ENCODE measurements around the gene TASOR2. TPM values are rescaled to one million over a fixed set of nuclear protein-coding genes. Genes with fewer than 3 reads are reported as not detected.

The TASOR2 gene
- total RNA-seq, 1 donor from 2014 or later: 54.3 TPM

DNA sequence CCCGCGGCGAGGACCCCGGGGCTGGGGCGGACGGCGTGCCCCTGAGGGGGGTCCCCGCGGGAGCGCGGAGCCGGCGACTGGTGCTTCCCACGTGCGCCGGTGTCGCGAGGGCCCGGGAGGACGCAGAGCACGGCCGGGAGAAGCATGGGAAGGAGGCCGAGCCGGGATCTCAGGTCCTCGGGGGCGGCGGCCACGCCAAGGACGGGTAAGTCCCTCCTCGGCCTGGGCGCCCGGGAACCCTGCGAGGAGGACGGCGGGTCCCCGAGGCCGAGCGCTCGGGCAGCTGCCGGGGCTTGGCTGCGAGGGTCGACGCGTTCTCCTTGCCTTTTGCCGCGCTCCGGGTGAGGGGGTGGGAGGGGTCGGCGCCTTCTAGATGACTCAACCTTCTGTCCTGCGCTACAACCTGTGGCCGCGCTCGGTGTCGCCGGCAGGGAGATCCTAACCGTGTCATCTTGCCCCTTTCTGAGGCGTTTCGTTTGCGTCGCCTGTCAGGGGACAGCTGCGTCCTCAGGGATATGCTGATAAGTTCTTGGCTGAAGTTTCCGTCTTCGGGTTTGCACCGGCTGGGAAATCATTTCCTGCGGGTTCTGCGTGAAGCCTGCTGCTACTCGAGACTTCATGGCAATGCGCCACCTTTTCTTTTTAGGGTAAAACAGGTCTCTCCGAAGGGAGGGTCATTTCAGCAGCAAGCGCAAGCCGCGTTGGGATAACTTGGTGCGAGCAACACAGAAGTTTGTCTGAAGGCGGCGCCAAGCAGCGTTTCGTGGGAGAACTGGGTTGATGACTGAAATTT is 529 bp downstream of the TASOR2 start:
- H3K27ac ChIP-seq (ENCODE audit: low read depth, low read length): peak overlapping the region; percentile 87
- peak overlapping the region; percentile 88 to 92 (median 91) for H3K4me3 ChIP-seq (ENCODE audit: low read length in 3 of 3)
- H3K9me3 ChIP-seq (ENCODE audit: control insufficient read depth in 3 of 3, low read length in 3 of 3): no peaks in the 10 kb centered on the region
- no peaks in the 10 kb centered on the region for H3K36me3 ChIP-seq (ENCODE audit: control insufficient read depth in 3 of 3, insufficient read depth in 3 of 3, low read length in 3 of 3)
- no peaks in the 10 kb centered on the region for H3K27me3 ChIP-seq (ENCODE audit: control insufficient read depth in 3 of 3, insufficient read depth in 3 of 3, low read length in 3 of 3)
- H3K4me1 ChIP-seq (ENCODE audit: control insufficient read depth in 3 of 3, insufficient read depth in 3 of 3, low read length in 3 of 3): peaks cover 13 to 17% (median 14%) of the 10 kb centered on the region in 3 donors
- peak overlapping the region; percentile 85 to 87 (median 85) for H3K9ac ChIP-seq (ENCODE audit: low read depth in 1 of 3, low read length in 3 of 3)

DNA sequence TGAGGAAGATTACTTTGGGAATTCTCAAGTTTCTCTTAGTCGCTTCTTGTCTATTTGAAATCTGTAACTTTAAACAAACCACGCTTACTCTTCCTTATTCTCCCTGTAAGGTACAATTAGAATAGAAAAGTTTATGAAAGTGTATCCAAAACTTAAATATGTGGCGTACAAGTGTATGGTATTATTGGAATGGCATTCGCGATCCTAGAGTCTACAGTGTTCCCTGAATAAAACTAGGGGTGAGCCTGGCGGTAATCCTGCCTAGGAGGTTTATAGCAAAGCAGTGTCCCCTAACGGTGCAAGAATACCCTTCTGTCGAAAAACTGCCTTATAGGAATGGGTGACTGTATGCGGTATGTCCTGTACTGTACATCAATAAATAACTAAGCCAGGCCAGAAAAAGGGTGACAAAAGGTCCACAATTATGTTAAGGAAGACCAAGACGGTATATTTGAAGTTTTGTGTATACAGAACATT is 1.2 kb downstream of the TASOR2 start:
- H3K27ac ChIP-seq (ENCODE audit: low read depth, low read length): peak overlapping the region; percentile 87
- no peaks in the 10 kb centered on the region for H3K27me3 ChIP-seq (ENCODE audit: control insufficient read depth in 3 of 3, insufficient read depth in 3 of 3, low read length in 3 of 3)
- H3K9ac ChIP-seq (ENCODE audit: low read depth in 1 of 3, low read length in 3 of 3): peak overlapping the region; percentile 85 to 87 (median 85)
- H3K36me3 ChIP-seq (ENCODE audit: control insufficient read depth in 3 of 3, insufficient read depth in 3 of 3, low read length in 3 of 3): no peaks in the 10 kb centered on the region
- H3K4me1 ChIP-seq (ENCODE audit: control insufficient read depth in 3 of 3, insufficient read depth in 3 of 3, low read length in 3 of 3): peaks cover 13 to 17% (median 14%) of the 10 kb centered on the region in 3 donors
- H3K9me3 ChIP-seq (ENCODE audit: control insufficient read depth in 3 of 3, low read length in 3 of 3): no peaks in the 10 kb centered on the region
- peak overlapping the region; percentile 88 to 92 (median 91) for H3K4me3 ChIP-seq (ENCODE audit: low read length in 3 of 3)

DNA sequence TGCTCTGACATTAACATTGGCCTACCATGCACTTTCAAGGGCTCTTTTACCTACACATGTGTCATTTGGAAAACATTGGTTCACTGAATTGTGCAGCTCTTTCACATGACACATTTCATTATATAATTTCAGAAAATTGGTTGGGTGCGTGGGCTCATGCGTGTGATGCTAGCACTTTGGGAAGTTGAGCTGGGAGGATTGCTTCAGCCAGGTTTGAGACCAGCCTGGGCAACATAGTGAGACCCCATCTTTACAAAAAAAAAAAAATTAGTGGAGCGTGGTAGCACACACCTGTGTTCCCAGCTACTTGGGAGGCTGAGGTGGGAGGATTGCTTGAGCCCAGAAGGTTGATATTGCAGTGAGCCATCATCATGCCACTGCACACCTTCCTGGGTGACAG is 3.9 kb downstream of the TASOR2 start:
- no peaks in the 10 kb centered on the region for H3K9me3 ChIP-seq (ENCODE audit: control insufficient read depth in 3 of 3, low read length in 3 of 3)
- H3K27ac ChIP-seq (ENCODE audit: low read depth, low read length): no peak overlapping the region
- H3K4me1 ChIP-seq (ENCODE audit: control insufficient read depth in 3 of 3, insufficient read depth in 3 of 3, low read length in 3 of 3): peaks cover 13 to 26% (median 23%) of the 10 kb centered on the region in 3 donors
- no peaks in the 10 kb centered on the region for H3K27me3 ChIP-seq (ENCODE audit: control insufficient read depth in 3 of 3, insufficient read depth in 3 of 3, low read length in 3 of 3)
- no peaks in the 10 kb centered on the region for H3K36me3 ChIP-seq (ENCODE audit: control insufficient read depth in 3 of 3, insufficient read depth in 3 of 3, low read length in 3 of 3)
- H3K9ac ChIP-seq (ENCODE audit: low read depth in 1 of 3, low read length in 3 of 3): no peak overlapping the region
- no peak overlapping the region for H3K4me3 ChIP-seq (ENCODE audit: low read length in 3 of 3)

- peaks cover 2 to 12% (median 9%) of the 10 kb centered on the region in 3 donors for H3K4me1 ChIP-seq (ENCODE audit: control insufficient read depth in 3 of 3, insufficient read depth in 3 of 3, low read length in 3 of 3)
- H3K9me3 ChIP-seq (ENCODE audit: control insufficient read depth in 3 of 3, low read length in 3 of 3): no peaks in the 10 kb centered on the region
- no peaks in the 10 kb centered on the region for H3K27me3 ChIP-seq (ENCODE audit: control insufficient read depth in 3 of 3, insufficient read depth in 3 of 3, low read length in 3 of 3)
- H3K27ac ChIP-seq (ENCODE audit: low read depth, low read length): no peak overlapping the region
- no peaks in the 10 kb centered on the region for H3K36me3 ChIP-seq (ENCODE audit: control insufficient read depth in 3 of 3, insufficient read depth in 3 of 3, low read length in 3 of 3)
- no peak overlapping the region for H3K4me3 ChIP-seq (ENCODE audit: low read length in 3 of 3)
- H3K9ac ChIP-seq (ENCODE audit: low read depth in 1 of 3, low read length in 3 of 3): no peak overlapping the region
Measured at GRCh38 chr10:5691786-5692185, 7.1 kb downstream of the TASOR2 start.

DNA sequence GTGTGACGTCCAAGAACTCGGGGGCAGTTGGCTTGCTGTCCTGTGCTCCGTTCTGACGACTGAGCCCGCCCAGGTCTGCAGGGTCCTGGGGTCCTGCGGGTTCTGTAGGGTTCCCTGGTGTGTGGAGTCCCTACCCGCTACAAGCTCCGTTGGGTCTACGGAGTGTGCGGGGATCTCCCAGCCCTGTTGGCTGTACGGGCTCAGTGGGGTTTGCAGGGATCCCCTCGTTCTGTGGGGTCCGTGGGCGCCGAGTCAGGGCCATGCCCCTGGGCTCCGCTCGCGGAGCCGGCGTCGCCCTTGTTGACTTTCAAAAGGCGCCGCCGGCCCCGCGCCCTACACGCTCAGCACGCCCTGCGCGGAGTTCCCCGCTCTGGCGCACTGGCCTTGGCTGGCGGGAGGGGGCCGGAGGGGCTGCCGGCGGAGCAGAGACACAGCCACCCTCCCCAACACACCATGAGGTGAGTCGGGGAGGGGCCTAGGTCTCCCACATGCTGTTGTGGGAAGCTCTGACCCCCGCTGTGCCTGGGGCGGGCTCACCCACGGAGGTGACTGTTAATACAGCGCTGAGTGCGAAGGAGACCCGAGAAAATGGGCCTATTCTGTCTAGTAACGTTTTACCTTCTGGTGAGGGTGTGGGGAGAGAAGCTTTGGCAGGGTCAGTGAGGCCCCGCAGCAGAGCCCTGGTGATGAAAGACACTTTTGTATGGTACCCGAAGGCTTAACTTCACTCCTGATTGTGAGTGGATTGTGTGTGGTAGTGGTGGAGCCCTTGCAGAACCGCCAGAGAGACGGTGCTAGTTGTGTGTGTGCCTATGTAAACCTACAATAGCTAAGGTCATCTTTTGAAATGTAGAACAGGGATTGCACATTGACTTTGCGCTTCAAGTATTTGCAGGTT is 8.1 kb downstream of the TASOR2 start:
- peak overlapping the region; percentile 49 to 72 (median 61) for H3K4me3 ChIP-seq (ENCODE audit: low read length in 3 of 3)
- peaks cover 2 to 12% (median 9%) of the 10 kb centered on the region in 3 donors for H3K4me1 ChIP-seq (ENCODE audit: control insufficient read depth in 3 of 3, insufficient read depth in 3 of 3, low read length in 3 of 3)
- H3K9me3 ChIP-seq (ENCODE audit: control insufficient read depth in 3 of 3, low read length in 3 of 3): no peaks in the 10 kb centered on the region
- no peak overlapping the region for H3K27ac ChIP-seq (ENCODE audit: low read depth, low read length)
- no peaks in the 10 kb centered on the region for H3K36me3 ChIP-seq (ENCODE audit: control insufficient read depth in 3 of 3, insufficient read depth in 3 of 3, low read length in 3 of 3)
- peak overlapping the region; percentile 47 to 61 (median 51) for H3K9ac ChIP-seq (ENCODE audit: low read depth in 1 of 3, low read length in 3 of 3)
- no peaks in the 10 kb centered on the region for H3K27me3 ChIP-seq (ENCODE audit: control insufficient read depth in 3 of 3, insufficient read depth in 3 of 3, low read length in 3 of 3)

DNA sequence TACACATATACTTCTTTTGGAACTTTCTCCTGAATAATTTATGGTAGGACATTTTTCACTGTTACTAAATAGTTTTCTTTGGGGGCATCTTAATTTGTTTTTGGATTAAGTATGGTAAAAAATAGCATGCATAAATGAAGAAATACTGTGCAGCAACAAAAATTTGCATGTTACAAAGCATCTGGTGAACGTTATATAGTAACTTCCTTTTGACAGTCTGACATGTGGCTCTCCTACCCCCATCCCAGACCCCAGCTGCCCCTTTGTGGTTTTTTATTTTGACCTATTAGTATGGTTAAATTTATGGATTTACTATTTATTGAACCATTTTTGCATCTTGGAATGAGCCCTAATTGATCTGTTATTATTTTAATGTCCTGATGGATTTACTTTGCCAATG is 9.9 kb downstream of the TASOR2 start:
- Histone ChIP-seq H3K9me3 (ENCODE audit: control insufficient read depth in 3 of 3, low read length in 3 of 3) (no peaks in the 10 kb centered on the region), H3K4me3 (ENCODE audit: low read length in 3 of 3) (no peak overlapping the region), H3K27me3 (ENCODE audit: control insufficient read depth in 3 of 3, insufficient read depth in 3 of 3, low read length in 3 of 3) (no peaks in the 10 kb centered on the region), H3K4me1 (ENCODE audit: control insufficient read depth in 3 of 3, insufficient read depth in 3 of 3, low read length in 3 of 3) (peaks cover 3 to 12% (median 9%) of the 10 kb centered on the region in 3 donors), H3K9ac (ENCODE audit: low read depth in 1 of 3, low read length in 3 of 3) (no peak overlapping the region), H3K36me3 (ENCODE audit: control insufficient read depth in 3 of 3, insufficient read depth in 3 of 3, low read length in 3 of 3) (no peaks in the 10 kb centered on the region), H3K27ac (ENCODE audit: low read depth, low read length) (no peak overlapping the region)

DNA sequence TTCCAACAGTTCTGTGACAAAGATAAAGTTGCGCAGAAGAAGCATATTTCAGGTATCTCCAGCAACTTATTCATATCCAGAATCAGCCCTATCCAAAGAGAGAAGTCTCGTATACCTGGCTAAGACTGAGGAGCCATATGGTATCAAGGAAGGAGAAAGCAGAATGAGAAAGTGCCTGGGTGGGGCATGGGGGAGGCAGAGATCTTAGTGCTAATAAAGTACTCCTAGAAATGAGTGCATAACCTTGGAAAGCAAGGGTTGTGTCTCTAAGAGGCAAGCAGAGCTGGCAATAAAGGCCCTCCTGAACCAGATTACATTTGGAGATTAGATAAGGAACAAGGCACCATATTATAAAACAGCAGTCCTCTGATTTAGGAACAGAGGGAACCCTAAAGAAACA is 12.7 kb downstream of the TASOR2 start:
- Histone ChIP-seq H3K9ac (ENCODE audit: low read depth in 1 of 3, low read length in 3 of 3) (no peak overlapping the region), H3K4me1 (ENCODE audit: control insufficient read depth in 3 of 3, insufficient read depth in 3 of 3, low read length in 3 of 3) (peaks cover 3 to 6% (median 6%) of the 10 kb centered on the region in 3 donors), H3K27me3 (ENCODE audit: control insufficient read depth in 3 of 3, insufficient read depth in 3 of 3, low read length in 3 of 3) (no peaks in the 10 kb centered on the region), H3K36me3 (ENCODE audit: control insufficient read depth in 3 of 3, insufficient read depth in 3 of 3, low read length in 3 of 3) (no peaks in the 10 kb centered on the region), H3K27ac (ENCODE audit: low read depth, low read length) (no peak overlapping the region), H3K9me3 (ENCODE audit: control insufficient read depth in 3 of 3, low read length in 3 of 3) (no peaks in the 10 kb centered on the region), H3K4me3 (ENCODE audit: low read length in 3 of 3) (no peak overlapping the region)

DNA sequence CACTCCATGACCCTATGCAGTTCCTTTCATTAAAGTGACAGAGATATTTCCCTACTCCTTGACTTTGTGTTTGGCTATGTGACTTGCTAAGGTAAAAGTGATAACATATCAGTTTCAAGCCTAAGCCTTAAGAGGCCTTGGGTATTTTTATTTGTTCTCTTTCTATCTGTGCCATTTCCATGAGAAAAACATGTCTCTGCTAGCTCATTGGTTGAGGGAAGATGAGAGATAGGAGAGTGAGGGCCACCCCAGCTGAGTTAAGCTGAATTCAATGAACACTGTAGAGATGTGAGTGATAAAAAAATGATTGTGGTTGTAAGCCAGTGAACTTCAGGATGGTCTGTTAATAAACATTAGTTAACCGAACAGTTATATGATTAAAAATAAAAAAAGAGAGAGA is 13.4 kb downstream of the TASOR2 start:
- Histone ChIP-seq H3K4me1 (ENCODE audit: control insufficient read depth in 3 of 3, insufficient read depth in 3 of 3, low read length in 3 of 3) (peaks cover 1 to 5% (median 3%) of the 10 kb centered on the region in 3 donors), H3K27ac (ENCODE audit: low read depth, low read length) (no peak overlapping the region), H3K9ac (ENCODE audit: low read depth in 1 of 3, low read length in 3 of 3) (no peak overlapping the region), H3K4me3 (ENCODE audit: low read length in 3 of 3) (no peak overlapping the region), H3K27me3 (ENCODE audit: control insufficient read depth in 3 of 3, insufficient read depth in 3 of 3, low read length in 3 of 3) (no peaks in the 10 kb centered on the region), H3K36me3 (ENCODE audit: control insufficient read depth in 3 of 3, insufficient read depth in 3 of 3, low read length in 3 of 3) (no peaks in the 10 kb centered on the region), H3K9me3 (ENCODE audit: control insufficient read depth in 3 of 3, low read length in 3 of 3) (no peaks in the 10 kb centered on the region)

- H3K9ac ChIP-seq (ENCODE audit: low read depth in 1 of 3, low read length in 3 of 3): no peak overlapping the region
Measured at GRCh38 chr10:5708356-5708755, 23.7 kb downstream of the TASOR2 start.

GRCh38 chr10:5709865-5710264 is 25.2 kb downstream of the TASOR2 start:
- H3K27me3 ChIP-seq (ENCODE audit: control insufficient read depth in 3 of 3, insufficient read depth in 3 of 3, low read length in 3 of 3): no peaks in the 10 kb centered on the region
- no peaks in the 10 kb centered on the region for H3K36me3 ChIP-seq (ENCODE audit: control insufficient read depth in 3 of 3, insufficient read depth in 3 of 3, low read length in 3 of 3)
- no peak overlapping the region for H3K9ac ChIP-seq (ENCODE audit: low read depth in 1 of 3, low read length in 3 of 3)
- H3K9me3 ChIP-seq (ENCODE audit: control insufficient read depth in 3 of 3, low read length in 3 of 3): no peaks in the 10 kb centered on the region
- no peak overlapping the region for H3K4me3 ChIP-seq (ENCODE audit: low read length in 3 of 3)
- H3K27ac ChIP-seq (ENCODE audit: low read depth, low read length): no peak overlapping the region
- H3K4me1 ChIP-seq (ENCODE audit: control insufficient read depth in 3 of 3, insufficient read depth in 3 of 3, low read length in 3 of 3): no peaks in the 10 kb centered on the region

More at GRCh38 chr10:5708356-5708755, 23.7 kb downstream of the TASOR2 start:
- Histone ChIP-seq H3K4me3 (ENCODE audit: low read length in 3 of 3) (no peak overlapping the region), H3K4me1 (ENCODE audit: control insufficient read depth in 3 of 3, insufficient read depth in 3 of 3, low read length in 3 of 3) (no peaks in the 10 kb centered on the region), H3K9me3 (ENCODE audit: control insufficient read depth in 3 of 3, low read length in 3 of 3) (no peaks in the 10 kb centered on the region), H3K27me3 (ENCODE audit: control insufficient read depth in 3 of 3, insufficient read depth in 3 of 3, low read length in 3 of 3) (no peaks in the 10 kb centered on the region), H3K27ac (ENCODE audit: low read depth, low read length) (no peak overlapping the region), H3K36me3 (ENCODE audit: control insufficient read depth in 3 of 3, insufficient read depth in 3 of 3, low read length in 3 of 3) (no peaks in the 10 kb centered on the region)
